Neural progenitor cell (in vitro differentiated cells): Measurements from ENCODE around the gene NCKAP5.

Source experiments
- EZH2 ChIP-seq: fragments of 200-600 bp; sonication (generic); IDR thresholded peaks from 2 replicates; pipeline ENCODE4 v1.6.1; 2017; ENCODE audit warnings: antibody characterized with exemption, mild to moderate bottlenecking, moderate library complexity
- EZH2phosphoT487 ChIP-seq: fragments of 200-600 bp; sonication (generic); IDR thresholded peaks from 2 replicates; pipeline ENCODE4 v1.6.1; 2017; ENCODE audit warnings: antibody characterized with exemption
- TF ChIP-seq, protein P1 (sequence below): fragments of 200-600 bp; sonication (generic); IDR thresholded peaks from 2 replicates; pipeline ENCODE4 v1.5.1; 2017; ENCODE audit warnings: antibody characterized with exemption, mild to moderate bottlenecking

DNA sequence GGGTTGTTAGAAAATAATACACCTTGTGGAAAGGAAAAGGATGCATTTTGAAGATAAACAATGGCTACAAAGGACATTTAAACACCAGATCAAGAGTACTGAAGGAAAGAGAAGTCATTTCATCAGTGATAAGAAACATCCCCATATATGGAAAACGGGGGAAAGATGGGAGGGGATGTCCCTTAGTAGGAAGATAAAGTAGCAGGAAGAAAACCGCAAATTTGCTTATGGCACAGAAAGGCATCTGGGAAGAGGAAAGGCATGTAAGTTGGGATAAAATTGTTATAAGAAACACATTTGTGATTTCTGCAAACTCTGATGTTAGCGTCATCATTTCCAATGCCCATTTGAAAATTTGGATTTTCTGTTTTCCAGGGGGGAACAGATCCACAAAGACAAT lies 887.7 kb downstream of the NCKAP5 start:
- TF ChIP-seq EZH2 (no peak), EZH2phosphoT487 (no peak)
- TF ChIP-seq, protein P1, sequence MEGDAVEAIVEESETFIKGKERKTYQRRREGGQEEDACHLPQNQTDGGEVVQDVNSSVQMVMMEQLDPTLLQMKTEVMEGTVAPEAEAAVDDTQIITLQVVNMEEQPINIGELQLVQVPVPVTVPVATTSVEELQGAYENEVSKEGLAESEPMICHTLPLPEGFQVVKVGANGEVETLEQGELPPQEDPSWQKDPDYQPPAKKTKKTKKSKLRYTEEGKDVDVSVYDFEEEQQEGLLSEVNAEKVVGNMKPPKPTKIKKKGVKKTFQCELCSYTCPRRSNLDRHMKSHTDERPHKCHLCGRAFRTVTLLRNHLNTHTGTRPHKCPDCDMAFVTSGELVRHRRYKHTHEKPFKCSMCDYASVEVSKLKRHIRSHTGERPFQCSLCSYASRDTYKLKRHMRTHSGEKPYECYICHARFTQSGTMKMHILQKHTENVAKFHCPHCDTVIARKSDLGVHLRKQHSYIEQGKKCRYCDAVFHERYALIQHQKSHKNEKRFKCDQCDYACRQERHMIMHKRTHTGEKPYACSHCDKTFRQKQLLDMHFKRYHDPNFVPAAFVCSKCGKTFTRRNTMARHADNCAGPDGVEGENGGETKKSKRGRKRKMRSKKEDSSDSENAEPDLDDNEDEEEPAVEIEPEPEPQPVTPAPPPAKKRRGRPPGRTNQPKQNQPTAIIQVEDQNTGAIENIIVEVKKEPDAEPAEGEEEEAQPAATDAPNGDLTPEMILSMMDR: no peak
